ENCODE results near the gene PIM1.

The PIM1 gene

GRCh38 chr6:37222992-37223391 lies 53.0 kb downstream of the PIM1 start:
- no peak for DNase-seq (ENCODE audit: low read depth in 2 of 2)
- peak overlapping the region in 1 of 2 donors; percentile 65 for H3K4me3 ChIP-seq (replicated peaks in 1 of 2; ENCODE audit: low read depth in 2 of 2, low read length in 2 of 2)
- TF ChIP-seq CTCF (IDR thresholded peaks at IDR 0.05; ENCODE audit: low read depth, low read length), result no peak

Data from cardiac fibroblast (primary cell).